GM23248 (cell line): Measurements from ENCODE around the gene MNAT1. TPM values are rescaled to one million over a fixed set of nuclear protein-coding genes. Genes with fewer than 3 reads are reported as not detected.

Experiments
- DNase-seq: peaks from one replicate; pipeline ENCODE4 v3.0.0-alpha.2; 2015
- H2AFZ ChIP-seq: fragments of 200-600 bp; sonication (generic); 2 replicates; pipeline ENCODE4 v1.6.1; 2016; ENCODE audit warnings: antibody characterized with exemption
- H3F3A ChIP-seq: fragments of 200-600 bp; sonication (generic); 2 replicates; pipeline ENCODE4 v1.6.1; 2016; ENCODE audit warnings: mild to moderate bottlenecking, antibody characterized with exemption, mixed run types; ENCODE audit not compliant: insufficient read depth
- H3K27ac ChIP-seq: fragments of 200-600 bp; sonication (generic); 2 replicates; pipeline ENCODE4 v1.5.1; 2016; ENCODE audit warnings: mild to moderate bottlenecking
- H3K27me3 ChIP-seq: fragments of 200-600 bp; sonication (generic); replicated peaks from 2 replicates; pipeline ENCODE4 v1.6.1; 2016; ENCODE audit warnings: mild to moderate bottlenecking; ENCODE audit not compliant: insufficient read depth
- H3K36me3 ChIP-seq: fragments of 200-600 bp; sonication (generic); 2 replicates; pipeline ENCODE4 v1.6.1; 2016; ENCODE audit warnings: low read depth, mild to moderate bottlenecking
- H3K4me1 ChIP-seq: fragments of 200-600 bp; sonication (generic); 2 replicates; pipeline ENCODE4 v1.6.1; 2016; ENCODE audit warnings: mild to moderate bottlenecking; ENCODE audit not compliant: insufficient read depth
- H3K4me2 ChIP-seq: fragments of 200-600 bp; sonication (generic); one replicate; pipeline ENCODE4 v1.6.1; 2016; ENCODE audit warnings: mild to moderate bottlenecking; ENCODE audit not compliant: unreplicated experiment
- H3K4me3 ChIP-seq: fragments of 200-600 bp; sonication (generic); 2 replicates; pipeline ENCODE4 v1.5.1; 2016; ENCODE audit warnings: mild to moderate bottlenecking
- H3K79me2 ChIP-seq: fragments of 200-600 bp; sonication (generic); 2 replicates; pipeline ENCODE4 v1.6.1; 2016; ENCODE audit warnings: mild to moderate bottlenecking; ENCODE audit not compliant: insufficient read depth
- H3K9ac ChIP-seq: fragments of 200-600 bp; sonication (generic); 2 replicates; pipeline ENCODE4 v1.6.1; 2016; ENCODE audit warnings: mild to moderate bottlenecking
- H3K9me2 ChIP-seq: fragments of 200-600 bp; sonication (generic); 2 replicates; pipeline ENCODE4 v1.6.1; 2016; ENCODE audit warnings: mixed run types, mild to moderate bottlenecking, moderate library complexity; ENCODE audit not compliant: insufficient read depth
- H3K9me3 ChIP-seq: fragments of 200-600 bp; sonication (generic); one replicate; pipeline ENCODE4 v1.6.1; 2017; ENCODE audit warnings: low read depth
- H4K20me1 ChIP-seq: fragments of 200-600 bp; sonication (generic); 2 replicates; pipeline ENCODE4 v1.6.0; 2016; ENCODE audit not compliant: insufficient read depth
- EZH2 ChIP-seq: fragments of 200-600 bp; sonication (generic); IDR thresholded peaks from 2 replicates; pipeline ENCODE4 v1.6.1; 2018; ENCODE audit warnings: antibody characterized with exemption, mild to moderate bottlenecking; ENCODE audit not compliant: insufficient read depth, poor library complexity, severe bottlenecking
- EZH2phosphoT487 ChIP-seq: fragments of 200-600 bp; sonication (generic); IDR thresholded peaks from 2 replicates; pipeline ENCODE4 v1.6.1; 2018; ENCODE audit warnings: antibody characterized with exemption, moderate library complexity, mild to moderate bottlenecking, low read depth; ENCODE audit not compliant: insufficient read depth
- WGBS, 2 experiments: methylation state at CpG; one replicate each; pipeline ENCODE4 v1.1.6; 2015 to 2017; ENCODE audit warnings: low lambda C conversion rate in 2 of 2, low coverage in 1 of 2; ENCODE audit errors: missing lambda C conversion rate in 2 of 2; 5-methylcytosine and 5-hydroxymethylcytosine counted together
- in situ Hi-C: fragments of 300-500 bp; cut with MboI; formaldehyde crosslinking; loops from 2 replicates; pipeline ENCODE4 v1.15.0; 2020
- polyA plus RNA-seq: library from polyadenylated mRNA; unstranded; fragments of >200 nt; fragmentation: Nextera tagmentation; extraction: Ambion mirVana; gene quantifications from 2 replicates; pipeline ENCODE4 v1.2.1, GENCODE V29; 2016
- total RNA-seq: library from RNA; depleted of rRNA; stranded (reverse); fragments of >200 nt; shearing (Covaris generic); gene quantifications from 2 replicates; pipeline ENCODE4 v1.2.3, GENCODE V29; 2014

MNAT1 gene
- total and polyA plus RNA-seq, 2 experiments from 2014 or later, result 39.9 to 53.8 TPM

DNA sequence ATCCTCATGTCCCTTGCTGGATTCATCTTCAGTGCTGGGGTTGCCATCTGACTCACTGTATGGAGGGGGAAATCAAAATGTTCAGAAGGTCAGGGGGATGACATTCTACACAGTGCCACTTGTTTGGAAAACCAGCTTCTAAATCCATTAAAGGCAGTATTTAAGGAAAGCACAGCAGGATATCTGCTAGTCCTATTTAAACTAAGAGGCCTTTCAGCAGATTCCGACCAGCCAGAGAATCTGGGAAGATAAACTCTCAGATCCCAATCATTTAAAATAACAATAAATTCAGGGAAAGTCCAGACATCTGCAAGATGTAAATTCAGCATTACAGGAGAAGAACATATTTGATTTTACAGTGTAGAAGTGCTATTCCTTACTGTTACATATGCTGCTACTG is 14.2 kb upstream of the MNAT1 start:
- Histone ChIP-seq H3K79me2 (peaks cover 76% of the 10 kb centered on the region), H3K4me2 (no peak overlapping the region), H3K4me1 (0 out of 2 replicates have a peak, but pooled peaks cover 4% of the 10 kb centered on the region), H3K4me3 (no peak overlapping the region), H3F3A (peaks cover 6% of the 10 kb centered on the region; the same call in 1 of the 2 replicates), H3K9ac (no peak overlapping the region), H3K27me3 (no peaks in the 10 kb centered on the region), H4K20me1 (no peaks in the 10 kb centered on the region), H3K27ac (no peak overlapping the region), H3K9me3 (no peaks in the 10 kb centered on the region), H3K36me3 (peaks cover 22% of the 10 kb centered on the region), H2AFZ (no peak overlapping the region), H3K9me2 (no peaks in the 10 kb centered on the region)
- TF ChIP-seq EZH2 (no peak), EZH2phosphoT487 (no peak)
- DNase-seq, result no peak
- in situ Hi-C loops, result no loop called here
- WGBS, 2 experiments, result 92 to 100% methylated on average over 1 of the region's 1 CpG

GRCh38 chr14:60720962-60721325 is 13.6 kb upstream of the MNAT1 start:
- H3K9me2 ChIP-seq, result no peaks in the 10 kb centered on the region
- H3K79me2 ChIP-seq, result peaks cover 70% of the 10 kb centered on the region
- H3K9ac ChIP-seq, result peak overlapping the region; percentile 85
- WGBS, 2 experiments, result 65 to 73% methylated on average over 4 of the region's 4 CpGs
- no peaks in the 10 kb centered on the region for H4K20me1 ChIP-seq
- no peaks in the 10 kb centered on the region for H3K9me3 ChIP-seq
- H3F3A ChIP-seq, result peaks cover 6% of the 10 kb centered on the region; the same call in 1 of the 2 replicates
- TF ChIP-seq EZH2 (no peak), EZH2phosphoT487 (no peak)
- peak overlapping the region; percentile 52; the same call in 1 of the 2 replicates for H2AFZ ChIP-seq
- no peak for DNase-seq
- H3K36me3 ChIP-seq, result peaks cover 22% of the 10 kb centered on the region
- H3K27me3 ChIP-seq, result no peaks in the 10 kb centered on the region
- in situ Hi-C loops, result no loop called here
- no peak overlapping the region for H3K27ac ChIP-seq
- 0 out of 2 replicates have a peak, but pooled peaks cover 4% of the 10 kb centered on the region for H3K4me1 ChIP-seq
- H3K4me3 ChIP-seq, result peak overlapping the region; percentile 83
- H3K4me2 ChIP-seq, result peak overlapping the region; percentile 73

GRCh38 chr14:60721326-60722106 is 13.0 kb upstream of the MNAT1 start:
- peak; percentile 71 for DNase-seq
- H3K27ac ChIP-seq, result peak overlapping the region; percentile 20; the same call in 1 of the 2 replicates
- no peak for TF ChIP-seq EZH2phosphoT487
- TF ChIP-seq EZH2, result no peak
- peaks cover 22% of the 10 kb centered on the region for H3K36me3 ChIP-seq
- in situ Hi-C loops, result no loop called here
- H3K9me3 ChIP-seq, result no peaks in the 10 kb centered on the region
- peak overlapping the region; percentile 85 for H3K9ac ChIP-seq
- H3K4me1 ChIP-seq, result 0 out of 2 replicates have a peak, but pooled peaks cover 4% of the 10 kb centered on the region
- H3K27me3 ChIP-seq, result no peaks in the 10 kb centered on the region
- WGBS, 2 experiments, result 5 to 11% methylated on average over 42 to 54 of the region's 70 CpGs
- peak overlapping the region; percentile 83 for H3K4me3 ChIP-seq
- H3F3A ChIP-seq, result peaks cover 6% of the 10 kb centered on the region; the same call in 1 of the 2 replicates
- H3K79me2 ChIP-seq, result peaks cover 64% of the 10 kb centered on the region
- peak overlapping the region; percentile 85 for H2AFZ ChIP-seq
- H3K9me2 ChIP-seq, result no peaks in the 10 kb centered on the region
- H3K4me2 ChIP-seq, result peak overlapping the region; percentile 73
- H4K20me1 ChIP-seq, result no peaks in the 10 kb centered on the region

DNA sequence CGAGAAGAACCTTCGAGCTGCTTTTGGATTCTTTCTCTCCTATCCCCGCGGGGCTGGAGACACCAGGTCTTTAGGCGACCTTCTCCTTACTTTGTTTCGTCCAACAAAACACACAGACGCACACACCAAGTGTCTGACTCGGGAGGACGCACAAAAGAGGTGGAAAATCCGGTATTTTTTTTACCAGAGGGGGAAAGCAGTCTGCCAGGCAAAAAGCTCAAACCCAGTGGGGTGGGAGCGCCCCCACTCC is 12.5 kb upstream of the MNAT1 start:
- Histone ChIP-seq H3K27me3 (no peaks in the 10 kb centered on the region), H4K20me1 (no peaks in the 10 kb centered on the region), H3K9me2 (no peaks in the 10 kb centered on the region), H3K4me1 (0 out of 2 replicates have a peak, but pooled peaks cover 4% of the 10 kb centered on the region), H3K4me2 (peak overlapping the region; percentile 73), H3K9ac (peak overlapping the region; percentile 85), H3K9me3 (no peaks in the 10 kb centered on the region), H3K27ac (peak overlapping the region; percentile 20; the same call in 1 of the 2 replicates), H2AFZ (peak overlapping the region; percentile 85), H3F3A (peaks cover 6% of the 10 kb centered on the region; the same call in 1 of the 2 replicates), H3K79me2 (peaks cover 60% of the 10 kb centered on the region), H3K36me3 (peaks cover 19% of the 10 kb centered on the region), H3K4me3 (peak overlapping the region; percentile 83)
- peak; percentile 53 for DNase-seq
- no peak for TF ChIP-seq EZH2phosphoT487
- TF ChIP-seq EZH2, result no peak
- in situ Hi-C loops, result no loop called here
- 1% methylated on average over 10 to 11 of the region's 11 CpGs for WGBS, 2 experiments
